Upper lobe of left lung (tissue), 4 donors: Measurements from ENCODE around the gene MMP24.

Experiments used
- CTCF ChIP-seq, 6 experiments: fragments of 450-650 bp in 4 of 6; fragments of 200-600 bp in 2 of 6; sonication (generic) in 2 of 6; IDR thresholded peaks; one replicate each; pipeline ENCODE4 v1.5.1; 2016 to 2019; ENCODE audit warnings: antibody characterized with exemption in 6 of 6
- EP300 ChIP-seq, 4 donors: sonication (generic); formaldehyde crosslinking; IDR thresholded peaks; one replicate each; pipeline ENCODE4 v1.5.1; 2017; ENCODE audit warnings: antibody characterized with exemption in 4 of 4, control low read depth in 2 of 4
- POLR2A ChIP-seq, 4 donors: fragments of 450-650 bp; IDR thresholded peaks; one replicate each; pipeline ENCODE4 v1.5.1; 2016 to 2017; ENCODE audit warnings: antibody characterized with exemption in 4 of 4, mild to moderate bottlenecking in 2 of 4
- POLR2AphosphoS5 ChIP-seq, 2 donors: sonication (generic); formaldehyde crosslinking; IDR thresholded peaks; one replicate each; pipeline ENCODE4 v1.5.1; 2017; ENCODE audit warnings: antibody characterized with exemption in 2 of 2

GRCh38 chr20:35286899-35287508, 60.5 kb downstream of the MMP24 start:
- TF ChIP-seq POLR2AphosphoS5 (IDR thresholded peaks at IDR 0.05) (no peak), CTCF (IDR thresholded peaks at IDR 0.05) (no peak), POLR2A (IDR thresholded peaks at IDR 0.05) (no peak), EP300 (IDR thresholded peaks at IDR 0.05) (no peak)
